ENCODE results near the gene FHAD1. TPM values are rescaled to one million over a fixed set of nuclear protein-coding genes. Genes with fewer than 3 reads are reported as not detected.

FHAD1 gene
- total RNA-seq, 1 donor from 2014 or later, result not detected

GRCh38 chr1:15311880-15312279, 64.9 kb downstream of the FHAD1 start:
- Mint-ChIP-seq H3K27me3 (ENCODE audit: unreplicated experiment) (peaks cover 6% of the 10 kb centered on the region), H3K4me3 (ENCODE audit: unreplicated experiment) (no peak overlapping the region), H3K4me1 (ENCODE audit: low read depth, unreplicated experiment) (no peaks in the 10 kb centered on the region), H3K27ac (ENCODE audit: unreplicated experiment) (no peak overlapping the region), H3K9me3 (ENCODE audit: unreplicated experiment) (peaks cover 4% of the 10 kb centered on the region), H3K36me3 (ENCODE audit: unreplicated experiment) (peaks cover 4% of the 10 kb centered on the region)
- TF ChIP-seq, protein P1, sequence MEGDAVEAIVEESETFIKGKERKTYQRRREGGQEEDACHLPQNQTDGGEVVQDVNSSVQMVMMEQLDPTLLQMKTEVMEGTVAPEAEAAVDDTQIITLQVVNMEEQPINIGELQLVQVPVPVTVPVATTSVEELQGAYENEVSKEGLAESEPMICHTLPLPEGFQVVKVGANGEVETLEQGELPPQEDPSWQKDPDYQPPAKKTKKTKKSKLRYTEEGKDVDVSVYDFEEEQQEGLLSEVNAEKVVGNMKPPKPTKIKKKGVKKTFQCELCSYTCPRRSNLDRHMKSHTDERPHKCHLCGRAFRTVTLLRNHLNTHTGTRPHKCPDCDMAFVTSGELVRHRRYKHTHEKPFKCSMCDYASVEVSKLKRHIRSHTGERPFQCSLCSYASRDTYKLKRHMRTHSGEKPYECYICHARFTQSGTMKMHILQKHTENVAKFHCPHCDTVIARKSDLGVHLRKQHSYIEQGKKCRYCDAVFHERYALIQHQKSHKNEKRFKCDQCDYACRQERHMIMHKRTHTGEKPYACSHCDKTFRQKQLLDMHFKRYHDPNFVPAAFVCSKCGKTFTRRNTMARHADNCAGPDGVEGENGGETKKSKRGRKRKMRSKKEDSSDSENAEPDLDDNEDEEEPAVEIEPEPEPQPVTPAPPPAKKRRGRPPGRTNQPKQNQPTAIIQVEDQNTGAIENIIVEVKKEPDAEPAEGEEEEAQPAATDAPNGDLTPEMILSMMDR (IDR thresholded peaks at IDR 0.05; ENCODE audit: partially characterized antibody, unreplicated experiment), result no peak
- no peak for DNase-seq

DNA sequence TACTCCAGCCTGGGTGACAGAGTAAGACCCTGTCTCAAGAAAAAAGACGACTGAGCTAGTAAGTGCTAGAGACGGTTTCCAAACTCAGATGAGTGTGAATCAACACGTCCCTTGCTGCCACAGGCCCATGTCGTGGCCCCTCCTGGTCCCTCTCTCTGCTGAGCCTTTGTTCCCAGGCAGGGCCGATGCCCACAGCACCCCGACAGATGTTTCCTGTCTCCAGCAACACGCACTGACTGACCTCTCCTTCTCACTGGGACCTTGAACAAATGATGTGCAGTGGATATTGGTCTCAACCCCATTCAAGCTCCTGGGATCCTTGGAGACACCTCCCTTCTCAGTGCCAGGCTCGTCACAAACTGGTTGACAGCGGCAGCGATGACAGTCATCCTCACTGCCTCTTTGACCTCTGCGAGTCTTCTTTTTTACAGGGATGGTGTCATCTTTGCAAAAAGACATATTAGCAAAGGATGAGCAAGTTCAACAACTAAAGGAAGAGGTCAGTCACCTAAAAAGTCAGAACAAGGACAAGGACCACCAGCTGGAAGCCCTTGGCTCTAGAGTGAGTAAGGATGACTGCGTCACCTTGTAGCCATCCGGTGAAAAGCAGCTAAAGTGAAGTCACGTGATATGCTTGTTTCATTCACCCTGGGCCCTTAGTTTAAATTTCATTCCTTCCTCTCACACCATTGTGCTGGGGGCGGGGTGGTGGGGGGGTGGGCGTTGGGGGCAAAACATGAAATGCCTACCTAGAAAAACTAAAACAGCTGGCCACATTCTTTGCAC, 65.8 kb downstream of the FHAD1 start:
- H3K36me3 Mint-ChIP-seq (ENCODE audit: unreplicated experiment), result peaks cover 4% of the 10 kb centered on the region
- H3K27me3 Mint-ChIP-seq (ENCODE audit: unreplicated experiment), result peaks cover 6% of the 10 kb centered on the region
- no peak overlapping the region for H3K27ac Mint-ChIP-seq (ENCODE audit: unreplicated experiment)
- TF ChIP-seq, protein P1 (IDR thresholded peaks at IDR 0.05; ENCODE audit: partially characterized antibody, unreplicated experiment), result no peak
- H3K4me3 Mint-ChIP-seq (ENCODE audit: unreplicated experiment), result no peak overlapping the region
- DNase-seq, result no peak
- H3K9me3 Mint-ChIP-seq (ENCODE audit: unreplicated experiment), result peaks cover 7% of the 10 kb centered on the region
- no peaks in the 10 kb centered on the region for H3K4me1 Mint-ChIP-seq (ENCODE audit: low read depth, unreplicated experiment)

GRCh38 chr1:15314328-15315281, 67.6 kb downstream of the FHAD1 start:
- peaks cover 7% of the 10 kb centered on the region for H3K9me3 Mint-ChIP-seq (ENCODE audit: unreplicated experiment)
- no peaks in the 10 kb centered on the region for H3K4me1 Mint-ChIP-seq (ENCODE audit: low read depth, unreplicated experiment)
- no peak overlapping the region for H3K4me3 Mint-ChIP-seq (ENCODE audit: unreplicated experiment)
- TF ChIP-seq, protein P1 (IDR thresholded peaks at IDR 0.05; ENCODE audit: partially characterized antibody, unreplicated experiment), result no peak
- H3K36me3 Mint-ChIP-seq (ENCODE audit: unreplicated experiment), result peaks cover 6% of the 10 kb centered on the region
- H3K27ac Mint-ChIP-seq (ENCODE audit: unreplicated experiment), result no peak overlapping the region
- no peak for DNase-seq
- H3K27me3 Mint-ChIP-seq (ENCODE audit: unreplicated experiment), result peaks cover 6% of the 10 kb centered on the region

DNA sequence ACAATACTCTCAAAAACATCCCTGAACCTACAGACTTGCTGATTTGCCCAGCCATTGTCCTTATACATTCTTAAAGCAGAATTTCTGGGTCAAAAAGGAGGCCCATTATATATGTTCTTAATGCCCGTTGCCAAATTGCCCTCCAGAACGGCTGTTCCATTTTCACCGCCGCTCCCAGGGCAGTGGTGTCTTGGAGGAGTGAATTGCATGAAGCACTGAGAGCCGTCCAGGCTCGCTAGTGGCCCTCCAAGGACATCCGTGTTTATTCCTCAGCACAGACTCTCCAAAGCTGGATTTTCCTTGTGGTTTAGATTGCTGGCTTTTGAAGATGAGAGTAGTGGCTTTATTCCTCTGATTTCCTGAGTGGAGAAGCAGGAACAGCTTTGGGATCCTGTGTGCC, 68.8 kb downstream of the FHAD1 start:
- no peak for DNase-seq
- no peak overlapping the region for H3K27ac Mint-ChIP-seq (ENCODE audit: unreplicated experiment)

More for the DNA sequence above, 68.8 kb downstream of the FHAD1 start:
- Mint-ChIP-seq H3K36me3 (ENCODE audit: unreplicated experiment) (peaks cover 18% of the 10 kb centered on the region), H3K9me3 (ENCODE audit: unreplicated experiment) (peaks cover 5% of the 10 kb centered on the region), H3K27me3 (ENCODE audit: unreplicated experiment) (peaks cover 4% of the 10 kb centered on the region), H3K4me1 (ENCODE audit: low read depth, unreplicated experiment) (no peaks in the 10 kb centered on the region), H3K4me3 (ENCODE audit: unreplicated experiment) (no peak overlapping the region)
- TF ChIP-seq, protein P1 (IDR thresholded peaks at IDR 0.05; ENCODE audit: partially characterized antibody, unreplicated experiment), result no peak

Data from glutamatergic neuron (in vitro differentiated cells).